MM.1S (cell line): Measurements from ENCODE around the gene RPS6KA3.

Experiments
- DNase-seq: peaks from one replicate; pipeline ENCODE4 v3.0.0-alpha.2; 2015
- H2AFZ ChIP-seq: fragments of 300-600 bp; sonication (generic); 2 replicates; pipeline ENCODE4 v1.6.0; 2016; ENCODE audit warnings: antibody characterized with exemption, low read length
- H3F3A ChIP-seq: fragments of 300-600 bp; sonication (generic); 2 replicates; pipeline ENCODE4 v1.6.1; 2016; ENCODE audit warnings: mild to moderate bottlenecking, antibody characterized with exemption, low read length, moderate library complexity, mixed read lengths; ENCODE audit not compliant: insufficient read depth
- H3K27ac ChIP-seq: fragments of 300-600 bp; sonication (generic); 2 replicates; pipeline ENCODE4 v1.5.1; 2016; ENCODE audit warnings: mild to moderate bottlenecking, low read length
- H3K27me3 ChIP-seq: fragments of 300-600 bp; sonication (generic); replicated peaks from 2 replicates; pipeline ENCODE4 v1.6.0; 2016; ENCODE audit warnings: low read length; ENCODE audit not compliant: insufficient read depth
- H3K36me3 ChIP-seq: fragments of 300-600 bp; sonication (generic); replicated peaks from 2 replicates; pipeline ENCODE4 v1.6.1; 2016; ENCODE audit warnings: mild to moderate bottlenecking, low read length, mixed read lengths; ENCODE audit not compliant: insufficient read depth
- H3K4me1 ChIP-seq: fragments of 300-600 bp; sonication (generic); 2 replicates; pipeline ENCODE4 v1.6.1; 2016; ENCODE audit warnings: low read length, mixed read lengths
- H3K4me2 ChIP-seq: fragments of 300-600 bp; sonication (generic); 2 replicates; pipeline ENCODE4 v1.6.0; 2016; ENCODE audit warnings: low read depth, low read length
- H3K4me3 ChIP-seq: fragments of 300-600 bp; sonication (generic); 2 replicates; pipeline ENCODE4 v1.5.1; 2016; ENCODE audit warnings: low read length, mixed read lengths
- H3K79me2 ChIP-seq: fragments of 300-600 bp; sonication (generic); 2 replicates; pipeline ENCODE4 v1.6.1; 2016; ENCODE audit warnings: mixed run types, low read length, mixed read lengths
- H3K9ac ChIP-seq: fragments of 300-600 bp; sonication (generic); 2 replicates; pipeline ENCODE4 v1.6.1; 2016; ENCODE audit warnings: low read length, mixed read lengths
- H3K9me2 ChIP-seq: fragments of 300-600 bp; sonication (generic); replicated peaks from 2 replicates; pipeline ENCODE4 v1.6.1; 2016; ENCODE audit warnings: mild to moderate bottlenecking, low read length, mixed read lengths; ENCODE audit not compliant: insufficient read depth
- H3K9me3 ChIP-seq: fragments of 300-600 bp; sonication (generic); replicated peaks from 2 replicates; pipeline ENCODE4 v1.6.1; 2016; ENCODE audit warnings: mild to moderate bottlenecking, low read length, mixed read lengths; ENCODE audit not compliant: insufficient read depth
- H4K20me1 ChIP-seq: fragments of 300-600 bp; sonication (generic); 2 replicates; pipeline ENCODE4 v1.6.1; 2016; ENCODE audit warnings: mild to moderate bottlenecking, low read length, moderate library complexity, mixed read lengths; ENCODE audit not compliant: insufficient read depth
- CTCF ChIP-seq: fragments of 300-600 bp; sonication (generic); IDR thresholded peaks from 2 replicates; pipeline ENCODE4 v1.5.1; 2016; ENCODE audit warnings: antibody characterized with exemption, low read length, mixed read lengths
- EZH2 ChIP-seq: fragments of 300-600 bp; sonication (generic); optimal IDR thresholded peaks from 2 replicates; pipeline ENCODE3; 2017; ENCODE audit warnings: low read depth, mild to moderate bottlenecking, antibody characterized with exemption, low read length, mixed read lengths
- EZH2phosphoT487 ChIP-seq: fragments of 300-600 bp; sonication (generic); IDR thresholded peaks from 2 replicates; pipeline ENCODE4 v1.6.1; 2018; ENCODE audit warnings: antibody characterized with exemption, low read length

Gene RPS6KA3

GRCh38 chrX:20233336-20233735 lies 33.4 kb downstream of the RPS6KA3 start:
- Histone ChIP-seq H3K4me1 (no peaks in the 10 kb centered on the region), H3K9me2 (no peaks in the 10 kb centered on the region), H3K9ac (no peak overlapping the region), H3K79me2 (no peaks in the 10 kb centered on the region), H2AFZ (no peak overlapping the region), H4K20me1 (no peaks in the 10 kb centered on the region), H3K27ac (no peak overlapping the region), H3F3A (no peaks in the 10 kb centered on the region), H3K9me3 (no peaks in the 10 kb centered on the region), H3K4me2 (no peak overlapping the region), H3K36me3 (no peaks in the 10 kb centered on the region), H3K4me3 (no peak overlapping the region), H3K27me3 (no peaks in the 10 kb centered on the region)
- TF ChIP-seq CTCF (no peak), EZH2 (no peak), EZH2phosphoT487 (no peak)
- DNase-seq, result no peak

GRCh38 chrX:20231598-20231997 lies 35.1 kb downstream of the RPS6KA3 start:
- Histone ChIP-seq H3K9me2 (no peaks in the 10 kb centered on the region), H3K36me3 (no peaks in the 10 kb centered on the region)
- TF ChIP-seq EZH2phosphoT487 (no peak), CTCF (no peak), EZH2 (no peak)

GRCh38 chrX:20230406-20230805 lies 36.3 kb downstream of the RPS6KA3 start:
- no peak overlapping the region for H3K4me2 ChIP-seq
- H3F3A ChIP-seq, result no peaks in the 10 kb centered on the region
- no peak overlapping the region for H3K4me3 ChIP-seq
- TF ChIP-seq EZH2phosphoT487 (no peak), CTCF (no peak), EZH2 (no peak)
- H3K9me3 ChIP-seq, result no peaks in the 10 kb centered on the region
- H3K27me3 ChIP-seq, result no peaks in the 10 kb centered on the region
- H3K27ac ChIP-seq, result no peak overlapping the region
- no peaks in the 10 kb centered on the region for H4K20me1 ChIP-seq
- H3K9me2 ChIP-seq, result no peaks in the 10 kb centered on the region
- no peaks in the 10 kb centered on the region for H3K4me1 ChIP-seq
- H2AFZ ChIP-seq, result no peak overlapping the region
- DNase-seq, result no peak
- H3K9ac ChIP-seq, result no peak overlapping the region
- H3K79me2 ChIP-seq, result no peaks in the 10 kb centered on the region
- no peaks in the 10 kb centered on the region for H3K36me3 ChIP-seq

More at GRCh38 chrX:20231598-20231997, 35.1 kb downstream of the RPS6KA3 start:
- Histone ChIP-seq H3K4me2 (no peak overlapping the region), H3F3A (no peaks in the 10 kb centered on the region), H3K27me3 (no peaks in the 10 kb centered on the region), H3K79me2 (no peaks in the 10 kb centered on the region), H3K4me1 (no peaks in the 10 kb centered on the region), H2AFZ (no peak overlapping the region), H4K20me1 (no peaks in the 10 kb centered on the region), H3K9me3 (no peaks in the 10 kb centered on the region), H3K4me3 (no peak overlapping the region), H3K9ac (no peak overlapping the region), H3K27ac (no peak overlapping the region)
- no peak for DNase-seq
